ENCODE measurements around the gene SRSF4. TPM values are rescaled to one million over a fixed set of nuclear protein-coding genes. Genes with fewer than 3 reads are reported as not detected.

Gene SRSF4
- total RNA-seq, 1 donor from 2014 or later: 92.6 TPM

GRCh38 chr1:29105822-29106221 is 75.9 kb downstream of the SRSF4 start:
- Mint-ChIP-seq H3K36me3 (ENCODE audit: low read depth) (peaks cover 52% of the 10 kb centered on the region), H3K4me1 (no peaks in the 10 kb centered on the region), H3K9me3 (no peaks in the 10 kb centered on the region), H3K27me3 (no peaks in the 10 kb centered on the region), H3K4me3 (no peak overlapping the region), H3K27ac (no peak overlapping the region)
- ATAC-seq (ENCODE audit: low read depth) (no peak), DNase-seq (no peak)
- ChIA-PET POLR2A (no interaction called here), CTCF (no interaction called here)
- intact Hi-C loops (cut with micrococcal nuclease): no loop called here
- no peak for TF ChIP-seq CTCF (IDR thresholded peaks at IDR 0.05)

- Mint-ChIP-seq H3K36me3 (ENCODE audit: low read depth) (peaks cover 64% of the 10 kb centered on the region), H3K9me3 (no peaks in the 10 kb centered on the region), H3K27me3 (no peaks in the 10 kb centered on the region), H3K4me1 (no peaks in the 10 kb centered on the region), H3K4me3 (no peak overlapping the region), H3K27ac (no peak overlapping the region)
- TF ChIP-seq CTCF (IDR thresholded peaks at IDR 0.05): no peak
- no peak for DNase-seq
- ChIA-PET POLR2A (no interaction called here), CTCF (no interaction called here)
- intact Hi-C loops (cut with micrococcal nuclease): no loop called here
- ATAC-seq (ENCODE audit: low read depth): no peak
These were observed 81.2 kb downstream of the SRSF4 start for GRCh38 chr1:29100487-29100886.

GRCh38 chr1:29099286-29099685 is 82.4 kb downstream of the SRSF4 start:
- intact Hi-C loops (cut with micrococcal nuclease): no loop called here
- no peak overlapping the region for H3K4me3 Mint-ChIP-seq
- no peaks in the 10 kb centered on the region for H3K27me3 Mint-ChIP-seq
- no peak for TF ChIP-seq CTCF (IDR thresholded peaks at IDR 0.05)
- no peaks in the 10 kb centered on the region for H3K4me1 Mint-ChIP-seq
- H3K36me3 Mint-ChIP-seq (ENCODE audit: low read depth): peaks cover 64% of the 10 kb centered on the region
- H3K9me3 Mint-ChIP-seq: no peaks in the 10 kb centered on the region
- ChIA-PET CTCF (no interaction called here), POLR2A (no interaction called here)
- no peak overlapping the region for H3K27ac Mint-ChIP-seq
- no peak for DNase-seq
- ATAC-seq (ENCODE audit: low read depth): no peak

Other genes with a start within 250 kb of the SRSF4 start
- not detected in 2 replicates for gene TMEM200B, start 58.0 kb downstream of the SRSF4 start, total RNA-seq
- gene MECR, start 49.0 kb upstream of the SRSF4 start, total RNA-seq: 18.7 and 23.7 TPM in 2 replicates
- gene PTPRU, start 54.6 kb upstream of the SRSF4 start, total RNA-seq: 0.24 TPM in 1 of 2 replicates, not detected in the other